Endometrium (tissue), 2 donors: ENCODE results near the gene ZBTB5.
"Not testable (repeated sequence)": the region's sequence is repeated elsewhere in the genome, so short reads cannot be mapped to it uniquely, and the experiment has no call there.

ENCODE experiments used
- FAIRE-seq: peaks from 2 replicates; lab custom pipeline; 2012; peaks lifted over from hg19 to GRCh38; lab: Jason Lieb, UNC
- donor health status: control.
- donor health status: control.

The ZBTB5 gene

DNA sequence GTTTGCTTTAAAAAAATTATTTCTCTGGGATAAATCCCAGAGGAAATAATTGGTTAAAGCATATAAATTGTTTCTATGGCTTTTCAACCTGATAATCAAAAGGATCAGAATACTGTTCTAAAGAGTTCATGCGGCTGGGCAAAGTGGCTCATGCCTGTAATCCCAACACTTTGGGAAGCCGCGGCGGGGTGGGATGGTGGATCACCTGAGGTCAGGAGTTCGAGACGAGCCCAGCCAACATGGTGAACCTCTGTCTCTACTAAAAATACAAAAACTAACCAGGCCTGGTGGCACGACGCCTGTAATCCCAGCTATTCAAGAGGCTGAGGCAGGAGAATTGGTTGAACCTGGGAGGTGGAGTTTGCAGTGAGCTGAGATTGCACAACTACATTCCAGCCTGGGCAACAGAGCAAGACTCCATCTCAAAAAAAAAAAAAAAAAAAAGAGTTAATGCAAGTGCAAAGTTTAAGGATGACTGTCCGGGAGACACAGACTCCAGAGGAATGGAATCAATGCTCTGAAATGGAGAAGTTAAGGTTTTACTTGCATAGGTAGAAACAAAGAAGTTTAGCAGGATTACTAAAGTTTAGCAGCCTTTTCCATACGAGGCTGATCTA, 59.4 kb downstream of the ZBTB5 start:
- FAIRE-seq = no peak

DNA sequence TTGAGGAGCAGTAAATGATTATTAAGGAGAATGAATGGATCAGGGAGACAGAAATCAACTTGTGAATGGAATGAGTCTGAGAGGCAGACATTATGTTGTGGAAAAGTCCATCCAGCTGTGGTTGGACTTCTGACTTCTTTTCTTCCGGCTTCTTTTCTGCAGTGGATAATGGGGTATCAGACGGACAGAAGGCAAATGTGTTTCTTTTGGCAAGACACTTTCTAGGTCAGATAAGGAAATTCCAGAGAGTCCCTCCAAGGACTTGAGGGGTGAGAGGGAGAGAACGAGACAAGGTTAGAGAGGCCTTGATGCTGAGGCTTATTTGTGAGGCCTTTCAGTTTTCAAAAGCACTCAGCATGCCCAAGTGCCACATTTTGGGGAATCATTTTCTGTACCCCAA, 59.9 kb downstream of the ZBTB5 start:
- FAIRE-seq = no peak

DNA sequence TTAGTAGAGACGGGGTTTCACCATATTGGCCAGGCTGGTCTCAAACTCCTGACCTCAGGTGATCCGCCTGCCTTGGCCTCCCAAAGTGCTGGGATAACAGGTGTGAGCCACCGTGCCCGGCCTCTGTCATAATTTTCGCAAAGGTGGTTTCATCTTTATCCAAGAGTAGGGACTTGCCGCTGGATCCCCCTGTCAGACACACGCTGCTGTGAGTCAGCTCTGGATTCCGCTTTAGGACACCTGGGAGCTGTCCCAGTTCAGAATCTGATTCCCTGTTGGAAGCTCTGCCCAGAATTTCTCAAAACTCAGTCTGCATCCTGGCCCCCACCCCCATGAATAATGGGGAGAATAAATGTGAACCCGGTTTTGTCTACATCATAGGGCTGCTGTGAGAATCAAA, 60.7 kb downstream of the ZBTB5 start:
- no peak for FAIRE-seq

DNA sequence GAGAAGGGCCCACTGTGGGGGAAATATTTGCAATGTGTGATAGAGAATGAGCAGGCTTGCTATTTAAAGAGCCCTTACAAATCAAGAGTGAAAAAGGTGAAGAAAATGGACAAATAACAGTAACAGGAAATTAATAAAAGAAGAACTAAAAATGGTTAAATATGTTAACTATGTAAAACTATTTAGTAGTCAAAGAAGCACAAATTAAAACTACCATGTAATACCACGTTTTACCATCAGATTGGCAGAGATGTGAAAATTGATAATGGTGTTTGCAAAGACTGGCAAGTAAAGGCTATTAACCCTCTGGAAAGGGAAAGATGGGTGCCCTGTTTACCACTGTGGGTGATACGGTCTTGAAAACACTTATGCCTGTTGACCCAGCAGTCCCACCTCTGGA, 65.9 kb downstream of the ZBTB5 start:
- no peak for FAIRE-seq

DNA sequence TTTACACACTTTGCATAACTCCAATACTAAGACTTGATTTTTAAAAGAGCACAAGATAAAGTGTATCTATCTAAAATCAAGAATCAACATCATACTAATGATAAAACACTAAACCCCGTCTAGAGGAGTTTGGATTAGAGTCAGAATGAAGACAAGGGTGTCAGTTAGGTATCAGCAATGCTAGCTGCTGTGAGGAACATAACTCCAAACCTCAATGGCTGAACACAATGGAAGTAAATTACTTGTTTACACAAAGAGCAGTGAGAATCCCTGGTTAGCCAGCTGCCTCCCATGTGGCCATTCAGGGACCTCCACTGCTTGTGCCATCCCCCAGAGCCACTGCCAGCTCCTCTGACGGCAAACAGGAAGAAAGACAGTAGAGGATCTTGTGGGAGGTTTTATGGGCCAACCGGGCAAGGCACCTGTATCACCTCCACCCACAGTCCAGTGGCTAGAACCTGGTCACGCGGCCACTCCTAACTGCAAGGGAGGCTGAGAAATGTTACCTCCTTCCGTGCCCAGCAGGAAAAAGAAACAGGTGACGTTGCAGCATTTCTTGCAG, 66.7 kb downstream of the ZBTB5 start:
- no peak for FAIRE-seq

DNA sequence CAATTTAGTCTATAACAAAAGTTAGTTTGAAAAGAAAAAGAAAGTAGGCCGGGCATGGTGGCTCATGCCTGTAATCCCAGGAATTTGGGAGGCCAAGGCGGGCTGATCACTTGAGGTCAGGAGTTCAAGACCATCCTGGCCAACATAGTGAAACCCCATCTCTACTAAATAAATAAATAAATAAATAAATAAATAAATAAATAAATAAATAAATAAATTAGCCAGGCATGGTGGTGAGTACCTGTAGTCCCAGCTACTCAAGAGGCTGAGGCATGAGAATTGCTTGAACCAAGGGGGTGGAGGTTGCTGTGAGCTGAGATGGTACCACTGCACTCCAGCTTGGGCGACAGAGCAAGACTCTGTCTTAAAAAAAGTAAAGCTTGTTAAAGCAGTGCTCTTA, 67.3 kb downstream of the ZBTB5 start:
- FAIRE-seq = not testable (repeated sequence)

DNA sequence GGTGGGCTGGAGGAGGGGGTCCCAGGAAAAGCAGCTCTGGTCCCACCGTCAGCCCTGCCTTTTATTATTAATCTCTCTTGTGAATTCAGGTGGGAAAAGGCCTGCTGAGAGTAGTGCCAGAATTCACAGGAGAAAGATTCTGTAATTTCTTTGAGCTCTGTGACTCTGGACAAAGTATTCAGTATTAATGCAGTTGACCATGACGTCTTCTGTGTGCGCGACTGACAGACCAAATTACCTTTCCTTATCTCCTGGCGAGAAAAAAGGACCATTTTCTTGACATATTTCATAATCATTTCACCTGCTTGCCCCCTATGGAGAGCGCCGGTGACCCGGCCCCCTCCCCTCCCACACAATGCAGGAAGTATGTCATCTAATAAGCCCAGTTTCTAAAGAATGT, 69.6 kb downstream of the ZBTB5 start:
- no peak for FAIRE-seq

DNA sequence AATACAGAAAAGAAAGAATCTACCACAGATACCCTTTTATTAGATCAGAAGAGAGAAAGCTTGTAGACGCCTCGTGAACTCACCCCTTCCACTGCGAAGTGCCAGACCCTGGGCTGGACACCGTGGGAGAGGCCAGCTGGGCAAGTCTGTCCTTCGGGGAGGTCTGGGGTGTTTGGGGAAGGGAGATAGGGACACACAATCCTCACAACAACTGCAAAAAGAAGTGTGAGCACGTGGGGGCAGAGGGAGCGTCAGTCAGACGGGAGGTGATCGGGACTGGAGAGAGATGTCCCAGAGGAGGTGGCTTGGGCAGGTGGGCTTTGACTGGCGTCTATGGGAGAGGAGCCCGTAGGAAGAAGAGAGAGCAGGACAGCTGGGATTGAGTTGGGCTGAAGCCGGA, 70.0 kb downstream of the ZBTB5 start:
- FAIRE-seq = no peak

DNA sequence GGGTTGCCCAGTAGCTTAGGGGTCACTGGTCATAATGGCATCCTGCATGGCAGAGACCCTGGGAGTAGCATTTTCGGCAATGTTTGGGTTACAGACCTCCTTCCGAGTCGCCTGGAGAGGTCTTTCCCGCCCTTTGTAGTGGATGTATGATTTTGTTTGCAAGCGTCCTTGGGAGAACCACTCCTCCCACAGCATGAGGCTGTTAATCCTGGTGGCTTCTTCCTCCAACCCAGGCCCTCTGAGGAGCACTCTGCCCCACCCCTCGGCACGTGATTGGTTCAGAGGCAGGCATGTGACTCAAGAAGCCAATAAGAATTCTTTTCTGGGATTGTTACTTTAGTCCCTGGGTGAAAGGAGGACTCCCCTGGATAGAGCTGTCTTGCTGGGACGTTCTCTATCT, 73.0 kb downstream of the ZBTB5 start:
- no peak for FAIRE-seq

DNA sequence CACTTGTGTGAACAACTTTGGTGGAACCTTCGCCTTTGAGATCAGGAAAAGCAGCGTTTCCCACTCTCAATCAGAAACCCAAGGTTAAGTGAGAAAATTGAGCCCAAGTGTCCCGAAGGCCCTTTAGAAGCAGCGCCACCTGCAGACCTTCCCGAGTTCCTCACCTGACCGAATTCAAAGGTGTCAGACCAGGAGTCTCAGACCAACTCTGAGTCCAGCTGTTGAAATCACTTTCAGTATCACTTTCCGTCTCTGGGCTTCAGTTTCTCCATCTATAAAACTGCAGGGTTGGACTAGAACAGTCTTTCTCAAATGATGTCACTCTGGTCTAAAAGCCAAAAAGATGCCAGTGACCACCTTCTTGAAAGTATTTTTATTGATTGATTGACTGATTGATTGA, 74.5 kb downstream of the ZBTB5 start:
- FAIRE-seq = no peak
